K562 (cell line): ENCODE data around the gene MDN1. TPM values are rescaled to one million over a fixed set of nuclear protein-coding genes. Genes with fewer than 3 reads are reported as not detected.

Experiments used
- BMI1 ChIP-seq: fragments of 150-350 bp; IDR thresholded peaks from 2 replicates; pipeline ENCODE4 v1.6.1; 2014; ENCODE audit warnings: low read length
- CHCHD3 ChIP-seq: fragments of 250-450 bp; sonication (Bioruptor Pico); IDR thresholded peaks from 2 replicates; pipeline ENCODE4 v2.1.2; 2022; ENCODE audit warnings: mild to moderate bottlenecking
- CXXC5 ChIP-seq: fragments of 250-450 bp; sonication (Bioruptor Pico); IDR thresholded peaks from 2 replicates; pipeline ENCODE4 v1.8.0; 2022; ENCODE audit warnings: inconsistent platforms, mild to moderate bottlenecking, moderate library complexity
- ETV6 ChIP-seq, 3 experiments: fragments of 150-350 bp in 1 of 3; sonication (generic) in 1 of 3; formaldehyde crosslinking in 1 of 3; IDR thresholded peaks; 2 replicates each; pipeline versions ENCODE4 v1.6.1 to v1.8.0; 2014 to 2022; ENCODE audit warnings: borderline replicate concordance in 2 of 3, low read depth in 2 of 3, antibody characterized with exemption in 1 of 3, low read length in 1 of 3, mild to moderate bottlenecking in 1 of 3, missing genetic modification reagents in 1 of 3
- IRF2 ChIP-seq: sonication (generic); formaldehyde crosslinking; IDR thresholded peaks from 2 replicates; pipeline ENCODE4 v1.8.1; 2022; ENCODE audit warnings: mild to moderate bottlenecking, missing genetic modification reagents
- POLR2G ChIP-seq: fragments of 200-400 bp; formaldehyde crosslinking; IDR thresholded peaks from 2 replicates; pipeline ENCODE4 v1.6.1; 2017; ENCODE audit warnings: low read depth, mild to moderate bottlenecking, antibody characterized with exemption, low read length, moderate library complexity
- PURB ChIP-seq: sonication (generic); formaldehyde crosslinking; IDR thresholded peaks from 2 replicates; pipeline ENCODE4 v1.9.0; 2021; ENCODE audit warnings: low read depth, mild to moderate bottlenecking, missing genetic modification reagents
- SAP30 ChIP-seq: fragments of 200-600 bp; sonication (generic); IDR thresholded peaks from 2 replicates; pipeline ENCODE4 v1.6.1; 2012; ENCODE audit warnings: borderline replicate concordance, low read depth, mild to moderate bottlenecking, moderate library complexity, low read length, control low read depth, inconsistent platforms; ENCODE audit not compliant: insufficient read depth, poor library complexity, severe bottlenecking
- SIN3A ChIP-seq, 2 experiments: fragments of 150-350 bp in 1 of 2; IDR thresholded peaks; 2 replicates each; pipeline ENCODE4 v1.6.1; 2011 to 2016; ENCODE audit warnings: borderline replicate concordance in 2 of 2, low read depth in 2 of 2, low read length in 2 of 2, mild to moderate bottlenecking in 2 of 2, moderate library complexity in 2 of 2; ENCODE audit not compliant: control insufficient read depth in 1 of 2
- SREBF2 ChIP-seq: sonication (generic); formaldehyde crosslinking; IDR thresholded peaks from 2 replicates; pipeline ENCODE4 v1.4.0; 2020; ENCODE audit warnings: mild to moderate bottlenecking, missing genetic modification reagents
- STAT5A ChIP-seq: IDR thresholded peaks from 2 replicates; pipeline ENCODE4 v1.6.1; 2012; ENCODE audit warnings: low read length, inconsistent platforms, borderline replicate concordance
- ZBED1 ChIP-seq: IDR thresholded peaks from 2 replicates; pipeline ENCODE4 v1.6.1; 2014
- ZNF124 ChIP-seq: sonication (generic); formaldehyde crosslinking; IDR thresholded peaks from 2 replicates; pipeline ENCODE4 v1.8.1; 2022; ENCODE audit warnings: missing genetic modification reagents
- ZNF232 ChIP-seq: sonication (generic); formaldehyde crosslinking; IDR thresholded peaks from 2 replicates; pipeline ENCODE4 v1.8.0; 2022; ENCODE audit warnings: mild to moderate bottlenecking, missing genetic modification reagents
- ZNF3 ChIP-seq: fragments of 250-450 bp; sonication (Bioruptor Pico); IDR thresholded peaks from 2 replicates; pipeline ENCODE4 v1.5.0; 2021; ENCODE audit warnings: mild to moderate bottlenecking, moderate library complexity
- polyA plus RNA-seq, 8 experiments: library from polyadenylated mRNA; depleted of rRNA in 4 of 8; stranded (reverse) in 5 of 8; unstranded in 3 of 8; fragments of >200 nt; fragmentation: Nextera tagmentation in 2 of 8; fragmentation: Illumina TruSeq in 1 of 8; extraction: Ambion mirVana in 2 of 8; extraction: Trizol in 1 of 8; gene quantifications; 2 replicates each; pipeline versions ENCODE4 v1.2.1 to v1.2.3, GENCODE V29; 2011 to 2014; ENCODE audit warnings: inconsistent platforms in 1 of 8, missing spikeins in 1 of 8
- total RNA-seq, 7 experiments: library from RNA; depleted of rRNA in 6 of 7; stranded (reverse); fragments of >200 nt in 6 of 7; fragmentation: Illumina TruSeq in 2 of 7; extraction: Trizol in 2 of 7; gene quantifications; 2 replicates each; pipeline versions ENCODE4 v1.2.1 to v1.2.3, GENCODE V29; 2011 to 2021; ENCODE audit warnings: low replicate concordance in 1 of 7
- TF ChIP-seq, protein P1 (sequence below): sonication (generic); IDR thresholded peaks from 2 replicates; pipeline ENCODE4 v1.6.1; 2016
- TF ChIP-seq, protein P2 (sequence below): fragments of 250-450 bp; sonication (Bioruptor Pico); IDR thresholded peaks from 2 replicates; pipeline ENCODE4 v1.8.0; 2021; ENCODE audit warnings: moderate library complexity, mild to moderate bottlenecking, inconsistent platforms
- TF ChIP-seq, protein P3 (sequence below): sonication (generic); formaldehyde crosslinking; IDR thresholded peaks from 2 replicates; pipeline ENCODE4 v1.8.0; 2022; ENCODE audit warnings: mild to moderate bottlenecking, low read depth, missing genetic modification reagents
- TF ChIP-seq, protein P4 (sequence below): fragments of 150-350 bp; IDR thresholded peaks from 2 replicates; pipeline ENCODE4 v1.6.1; 2014; ENCODE audit warnings: low read depth, mild to moderate bottlenecking, low read length, borderline replicate concordance
- TF ChIP-seq, protein P5 (sequence below): fragments of 450-650 bp; IDR thresholded peaks from 2 replicates; pipeline ENCODE4 v1.6.1; 2016

The MDN1 gene
- total and polyA plus RNA-seq, 9 of the 15 experiments (the other 6 are each of a cell fraction or from before 2014, with no cell fraction given): 25.6 to 93.6 (median 43.0) TPM

DNA sequence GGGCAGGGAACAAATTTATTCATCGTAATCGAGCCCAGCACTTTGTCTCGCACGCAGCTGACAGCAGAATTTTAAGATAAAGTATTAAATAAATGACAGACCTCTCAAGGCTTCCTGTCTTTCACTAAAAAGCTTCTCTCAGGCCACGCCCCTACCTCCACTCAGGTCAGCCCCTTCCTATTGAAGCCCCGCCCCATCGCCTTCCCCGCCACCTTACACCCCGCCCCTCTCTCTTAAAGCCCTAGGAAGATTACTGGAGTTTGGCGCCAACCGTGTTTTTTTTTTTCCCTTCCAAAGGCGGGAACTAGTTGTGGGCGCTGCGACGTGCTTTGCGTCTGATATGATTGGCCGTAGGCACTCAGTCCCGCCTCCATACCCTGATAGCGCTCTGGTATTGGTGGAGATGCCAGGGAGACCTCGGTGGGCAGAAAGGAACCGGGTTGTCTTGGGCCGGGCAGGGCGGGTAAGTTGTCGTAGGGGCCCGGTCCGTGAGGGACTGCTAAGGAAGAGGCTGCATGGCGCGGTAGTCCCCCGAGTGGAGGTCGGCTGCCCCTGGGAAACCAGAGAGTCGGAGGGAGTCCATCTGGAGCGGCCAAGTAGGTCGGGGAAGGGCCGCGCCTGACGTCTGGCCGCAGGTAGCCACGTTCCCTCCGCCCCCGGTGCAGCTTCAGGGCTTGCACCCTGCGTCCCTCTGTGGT is 10.0 kb upstream of the MDN1 start, which contains the start of gene CASP8AP2 (continued):
- TF ChIP-seq STAT5A (0 out of 2 replicates have a peak, but pooled peaks have one; percentile 13), ZBED1 (0 out of 2 replicates have a peak, but pooled peaks have one; percentile 58), CXXC5 (CRISPR knock-in tag) (peak; percentile 65), POLR2G (peak; percentile 90), SAP30 (peak; percentile 51), BMI1 (no peak), IRF2 (CRISPR knock-in tag) (no peak), ZNF232 (no peak), SIN3A (IDR thresholded peaks at IDR 0.05; ENCODE audit: borderline replicate concordance in 2 of 2, control insufficient read depth in 1 of 2, low read depth in 2 of 2, low read length in 2 of 2) (peak in 1 of 2 experiments; percentile 54; a peak in 2 of 4 replicates), SREBF2 (CRISPR knock-in tag) (no peak), ETV6 (IDR thresholded peaks at IDR 0.05; ENCODE audit: borderline replicate concordance in 1 of 2, low read depth in 2 of 2, low read length in 1 of 2) (no peak), ETV6 (CRISPR knock-in tag; IDR thresholded peaks at IDR 0.05; ENCODE audit: borderline replicate concordance) (no peak), ZNF3 (no peak), CHCHD3 (CRISPR knock-in tag) (no peak), ZNF124 (CRISPR knock-in tag) (no peak), PURB (CRISPR knock-in tag) (no peak)
- TF ChIP-seq, protein P1, sequence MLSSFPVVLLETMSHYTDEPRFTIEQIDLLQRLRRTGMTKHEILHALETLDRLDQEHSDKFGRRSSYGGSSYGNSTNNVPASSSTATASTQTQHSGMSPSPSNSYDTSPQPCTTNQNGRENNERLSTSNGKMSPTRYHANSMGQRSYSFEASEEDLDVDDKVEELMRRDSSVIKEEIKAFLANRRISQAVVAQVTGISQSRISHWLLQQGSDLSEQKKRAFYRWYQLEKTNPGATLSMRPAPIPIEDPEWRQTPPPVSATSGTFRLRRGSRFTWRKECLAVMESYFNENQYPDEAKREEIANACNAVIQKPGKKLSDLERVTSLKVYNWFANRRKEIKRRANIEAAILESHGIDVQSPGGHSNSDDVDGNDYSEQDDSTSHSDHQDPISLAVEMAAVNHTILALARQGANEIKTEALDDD: peak; percentile 59; the same call in 1 of the 2 replicates
- TF ChIP-seq, protein P2, sequence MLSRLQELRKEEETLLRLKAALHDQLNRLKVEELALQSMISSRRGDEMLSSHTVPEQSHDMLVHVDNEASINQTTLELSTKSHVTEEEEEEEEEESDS: no peak
- TF ChIP-seq, protein P3, sequence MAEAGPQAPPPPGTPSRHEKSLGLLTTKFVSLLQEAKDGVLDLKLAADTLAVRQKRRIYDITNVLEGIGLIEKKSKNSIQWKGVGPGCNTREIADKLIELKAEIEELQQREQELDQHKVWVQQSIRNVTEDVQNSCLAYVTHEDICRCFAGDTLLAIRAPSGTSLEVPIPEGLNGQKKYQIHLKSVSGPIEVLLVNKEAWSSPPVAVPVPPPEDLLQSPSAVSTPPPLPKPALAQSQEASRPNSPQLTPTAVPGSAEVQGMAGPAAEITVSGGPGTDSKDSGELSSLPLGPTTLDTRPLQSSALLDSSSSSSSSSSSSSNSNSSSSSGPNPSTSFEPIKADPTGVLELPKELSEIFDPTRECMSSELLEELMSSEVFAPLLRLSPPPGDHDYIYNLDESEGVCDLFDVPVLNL (CRISPR knock-in tag): peak; percentile 94
- TF ChIP-seq, protein P4, sequence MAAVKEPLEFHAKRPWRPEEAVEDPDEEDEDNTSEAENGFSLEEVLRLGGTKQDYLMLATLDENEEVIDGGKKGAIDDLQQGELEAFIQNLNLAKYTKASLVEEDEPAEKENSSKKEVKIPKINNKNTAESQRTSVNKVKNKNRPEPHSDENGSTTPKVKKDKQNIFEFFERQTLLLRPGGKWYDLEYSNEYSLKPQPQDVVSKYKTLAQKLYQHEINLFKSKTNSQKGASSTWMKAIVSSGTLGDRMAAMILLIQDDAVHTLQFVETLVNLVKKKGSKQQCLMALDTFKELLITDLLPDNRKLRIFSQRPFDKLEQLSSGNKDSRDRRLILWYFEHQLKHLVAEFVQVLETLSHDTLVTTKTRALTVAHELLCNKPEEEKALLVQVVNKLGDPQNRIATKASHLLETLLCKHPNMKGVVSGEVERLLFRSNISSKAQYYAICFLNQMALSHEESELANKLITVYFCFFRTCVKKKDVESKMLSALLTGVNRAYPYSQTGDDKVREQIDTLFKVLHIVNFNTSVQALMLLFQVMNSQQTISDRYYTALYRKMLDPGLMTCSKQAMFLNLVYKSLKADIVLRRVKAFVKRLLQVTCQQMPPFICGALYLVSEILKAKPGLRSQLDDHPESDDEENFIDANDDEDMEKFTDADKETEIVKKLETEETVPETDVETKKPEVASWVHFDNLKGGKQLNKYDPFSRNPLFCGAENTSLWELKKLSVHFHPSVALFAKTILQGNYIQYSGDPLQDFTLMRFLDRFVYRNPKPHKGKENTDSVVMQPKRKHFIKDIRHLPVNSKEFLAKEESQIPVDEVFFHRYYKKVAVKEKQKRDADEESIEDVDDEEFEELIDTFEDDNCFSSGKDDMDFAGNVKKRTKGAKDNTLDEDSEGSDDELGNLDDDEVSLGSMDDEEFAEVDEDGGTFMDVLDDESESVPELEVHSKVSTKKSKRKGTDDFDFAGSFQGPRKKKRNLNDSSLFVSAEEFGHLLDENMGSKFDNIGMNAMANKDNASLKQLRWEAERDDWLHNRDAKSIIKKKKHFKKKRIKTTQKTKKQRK: no peak
- TF ChIP-seq, protein P5, sequence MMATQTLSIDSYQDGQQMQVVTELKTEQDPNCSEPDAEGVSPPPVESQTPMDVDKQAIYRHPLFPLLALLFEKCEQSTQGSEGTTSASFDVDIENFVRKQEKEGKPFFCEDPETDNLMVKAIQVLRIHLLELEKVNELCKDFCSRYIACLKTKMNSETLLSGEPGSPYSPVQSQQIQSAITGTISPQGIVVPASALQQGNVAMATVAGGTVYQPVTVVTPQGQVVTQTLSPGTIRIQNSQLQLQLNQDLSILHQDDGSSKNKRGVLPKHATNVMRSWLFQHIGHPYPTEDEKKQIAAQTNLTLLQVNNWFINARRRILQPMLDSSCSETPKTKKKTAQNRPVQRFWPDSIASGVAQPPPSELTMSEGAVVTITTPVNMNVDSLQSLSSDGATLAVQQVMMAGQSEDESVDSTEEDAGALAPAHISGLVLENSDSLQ: peak; percentile 77
